ENCODE data around the gene VWA5B1.
"Not testable (repeated sequence)": the region's sequence is repeated elsewhere in the genome, so short reads cannot be mapped to it uniquely, and the experiment has no call there.

The VWA5B1 gene

DNA sequence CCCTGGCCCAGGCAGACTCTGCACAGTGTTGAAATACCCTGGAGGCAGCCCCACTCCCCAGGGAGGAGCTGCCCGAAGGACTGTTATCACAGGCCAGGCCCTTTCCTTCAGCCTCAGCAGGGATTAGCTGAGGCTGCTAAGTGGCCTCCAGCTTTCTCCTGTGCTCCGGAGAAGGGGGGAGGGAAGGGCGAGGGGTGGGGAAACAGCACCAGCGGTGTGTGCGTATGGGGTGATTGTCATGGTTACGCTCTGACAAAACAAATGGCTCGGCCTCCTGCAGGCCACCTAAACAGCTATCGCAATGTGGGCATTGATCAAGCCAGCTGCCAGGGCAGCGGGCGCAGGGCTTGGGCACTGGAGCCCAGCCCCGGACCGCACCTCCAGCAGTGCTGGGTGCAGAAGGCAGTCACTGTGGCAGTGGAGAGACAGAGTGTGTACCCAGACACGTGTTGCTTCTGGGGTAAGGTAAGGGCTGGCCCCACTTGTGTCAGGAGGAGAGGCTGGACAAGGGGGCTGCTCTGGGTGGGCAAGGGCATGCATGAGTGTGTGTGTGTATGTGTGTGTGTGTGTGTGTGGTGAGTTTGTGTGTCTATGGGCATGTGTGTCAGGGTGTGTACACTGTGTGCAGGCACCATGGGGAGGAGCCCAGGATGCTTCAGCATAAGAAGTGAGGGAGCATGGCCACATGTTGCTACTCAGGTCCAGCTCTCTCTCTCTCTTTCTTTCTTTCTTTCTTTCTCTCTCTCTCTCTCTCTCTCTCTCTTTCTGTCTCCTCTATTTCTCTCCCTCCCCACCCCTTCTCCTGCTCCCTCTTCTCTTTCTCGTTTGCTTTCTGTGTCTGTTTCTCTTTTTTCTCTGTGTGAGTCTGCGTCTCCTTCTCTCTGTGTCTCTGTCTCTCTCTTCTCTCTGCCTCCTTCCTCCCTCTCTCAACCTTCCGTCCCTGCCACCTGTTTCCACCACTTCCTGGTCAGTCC is at the start of gene VWA5B1:
TSS of gene VWA5B1 (plus strand) at position 252 of the 974 bp plus-strand sequence. CDS start 19,727 bp downstream, outside the sequence.
- DNase-seq: peak; percentile 45

- no peak for DNase-seq
Measured at GRCh38 chr1:20242890-20243479, 47.7 kb upstream of the VWA5B1 start.

DNA sequence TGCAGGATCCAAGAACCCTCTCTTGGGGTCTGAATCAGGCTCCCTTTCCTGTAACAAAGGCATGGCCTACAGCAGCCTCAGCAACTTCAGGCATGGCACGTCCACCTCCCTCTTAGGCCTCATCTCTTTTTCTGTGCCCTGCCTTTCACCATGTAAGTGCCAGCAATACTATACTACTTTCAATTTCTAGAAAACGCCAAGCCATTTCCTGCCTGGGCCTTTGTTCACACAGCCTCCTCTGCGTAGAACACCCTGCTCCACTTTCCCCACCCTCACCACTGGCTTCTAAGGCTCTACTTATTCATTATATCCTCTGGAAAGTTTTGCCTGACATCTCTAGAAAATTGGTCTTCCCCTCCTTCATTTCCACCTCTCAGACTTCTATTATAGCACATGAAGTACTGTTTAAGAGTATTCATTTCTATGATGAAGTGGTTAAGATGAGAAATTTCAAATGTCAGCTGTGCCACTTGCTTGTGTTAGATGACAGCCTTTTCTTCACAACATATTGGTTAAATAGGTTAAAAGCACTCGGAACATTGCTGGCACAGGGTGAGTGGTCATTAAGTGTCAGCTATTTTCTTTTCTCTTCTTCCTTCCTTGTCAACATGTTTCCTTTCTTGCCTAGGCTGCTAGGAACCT is 41.6 kb upstream of the VWA5B1 start:
- no peak for DNase-seq

GRCh38 chr1:20250340-20250989 is 40.2 kb upstream of the VWA5B1 start:
- DNase-seq: peak; percentile 63

GRCh38 chr1:20252587-20252986 is 38.1 kb upstream of the VWA5B1 start:
- DNase-seq: no peak

DNA sequence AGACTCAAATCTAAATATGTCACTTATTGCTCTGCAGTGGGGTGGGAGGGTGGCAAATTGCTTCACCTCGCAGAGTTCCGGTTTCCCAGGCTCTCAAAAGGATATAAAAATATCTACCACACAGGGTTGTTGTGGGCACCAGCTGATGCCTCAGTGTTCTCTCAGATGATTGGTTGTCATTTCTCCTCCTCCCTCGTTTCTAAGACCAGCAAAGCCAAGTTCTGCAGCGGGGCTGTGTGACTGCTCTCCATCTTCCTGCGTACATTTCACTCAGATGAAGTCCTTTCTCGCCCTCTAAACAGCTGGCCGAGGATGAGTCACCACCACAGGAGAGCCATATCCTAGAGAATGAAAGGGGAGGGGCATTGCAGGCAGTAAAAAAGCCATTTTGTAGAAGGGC is 35.0 kb upstream of the VWA5B1 start:
- peak; percentile 76 for DNase-seq

DNA sequence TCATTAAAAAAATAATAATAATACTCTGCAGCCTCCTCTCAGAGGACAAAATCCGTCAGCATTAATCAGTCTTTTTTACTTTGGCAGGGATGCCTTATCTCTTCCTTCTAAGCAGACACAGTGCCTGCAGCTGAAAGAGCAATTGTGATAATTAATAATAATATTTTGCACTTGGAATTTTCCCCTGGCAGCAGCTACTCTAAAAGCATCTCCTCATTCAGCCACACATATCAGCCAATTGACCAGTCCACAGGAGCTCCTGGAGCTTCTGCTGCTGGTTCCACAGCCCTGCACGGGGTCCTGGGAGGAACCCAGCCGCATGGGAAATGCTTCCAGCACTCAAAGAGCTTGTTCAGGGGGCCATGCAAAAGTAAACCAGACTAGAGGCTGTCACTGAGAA is 31.0 kb upstream of the VWA5B1 start:
- no peak for DNase-seq

- no peak for DNase-seq
Measured at GRCh38 chr1:20261095-20261494, 29.6 kb upstream of the VWA5B1 start.

- no peak for DNase-seq
Measured at GRCh38 chr1:20262810-20263534, 27.7 kb upstream of the VWA5B1 start.

DNA sequence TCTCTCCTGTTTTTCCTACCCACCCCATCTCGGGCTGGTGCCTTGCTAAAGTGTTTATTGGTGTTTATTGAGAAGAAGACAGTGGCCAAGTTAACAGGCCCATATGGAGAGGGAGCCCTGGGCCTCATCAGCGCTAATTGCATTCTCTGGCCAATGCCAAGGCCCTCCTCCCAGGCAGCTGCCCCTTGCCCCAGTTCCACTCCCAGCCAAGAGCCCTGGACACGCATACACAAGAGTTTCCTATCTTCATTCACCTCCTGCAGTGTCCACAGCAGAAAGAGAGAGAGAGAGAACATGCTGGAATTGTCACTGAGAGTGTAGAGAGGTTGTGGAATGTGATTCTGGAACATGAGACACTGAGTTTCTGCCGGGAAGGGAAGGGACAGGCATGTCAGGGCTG is 25.4 kb upstream of the VWA5B1 start:
- DNase-seq: no peak

DNA sequence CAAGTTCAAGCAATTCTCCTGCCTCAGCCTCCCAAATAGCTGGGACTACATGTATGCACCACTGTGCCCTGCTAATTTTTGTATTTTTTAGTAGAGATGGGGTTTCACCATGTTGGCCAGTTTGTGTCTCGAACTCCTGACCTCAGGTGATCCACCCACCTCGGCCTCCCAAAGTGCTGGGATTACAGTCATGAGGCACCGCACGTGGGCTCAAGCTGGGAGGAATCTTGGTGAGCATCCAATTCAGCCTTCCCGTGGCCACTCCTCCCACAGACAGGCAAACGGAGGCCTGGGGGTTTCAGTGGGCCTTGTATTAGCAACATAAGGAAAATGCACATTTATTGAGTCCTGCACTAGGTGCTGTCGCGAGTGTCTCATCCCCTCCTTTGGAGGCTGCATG is 24.5 kb upstream of the VWA5B1 start:
- DNase-seq: no peak

GRCh38 chr1:20266642-20267041 is 24.0 kb upstream of the VWA5B1 start:
- no peak for DNase-seq

DNA sequence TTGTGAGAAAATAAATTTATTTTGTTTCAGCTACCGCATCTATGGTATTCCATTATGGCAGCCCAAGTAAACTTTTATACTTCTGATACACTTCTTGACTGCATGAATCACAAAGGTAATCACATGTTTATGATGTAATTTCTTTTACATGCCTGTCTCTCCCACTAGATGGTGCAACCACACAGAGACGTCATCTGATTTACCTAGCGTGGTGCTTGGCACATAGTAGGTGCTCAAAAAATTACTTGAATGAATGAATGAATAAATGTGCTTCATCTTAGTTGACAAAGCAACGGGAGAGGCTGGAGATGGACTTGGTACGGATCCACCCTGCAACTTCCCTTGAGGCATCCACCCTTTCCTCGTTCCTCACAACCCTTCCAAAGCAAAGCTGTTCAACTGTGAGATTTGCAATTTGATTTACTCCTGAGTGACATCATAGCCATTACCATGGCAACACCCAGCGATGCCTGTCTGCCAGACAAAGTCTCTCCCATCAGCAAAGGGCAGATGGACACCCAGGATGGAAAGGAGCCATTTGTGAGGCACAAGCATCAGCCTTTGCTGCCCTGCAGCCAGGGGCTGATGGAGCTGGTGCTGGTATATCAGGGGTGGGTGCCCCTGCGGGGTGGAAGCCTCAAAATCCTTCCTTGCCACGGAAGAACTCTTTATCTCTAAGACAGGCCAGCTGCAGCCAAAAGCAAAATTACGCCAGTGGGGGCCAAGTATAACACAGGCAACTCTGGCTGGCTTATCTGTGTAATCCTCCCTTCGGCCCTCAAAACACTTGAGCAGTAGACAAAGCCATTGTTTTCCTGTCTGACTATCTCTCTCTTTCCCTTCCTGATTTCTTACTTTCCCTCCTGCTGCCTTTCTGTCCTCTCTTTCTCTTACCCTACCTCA is 18.9 kb upstream of the VWA5B1 start:
- DNase-seq: no peak

DNA sequence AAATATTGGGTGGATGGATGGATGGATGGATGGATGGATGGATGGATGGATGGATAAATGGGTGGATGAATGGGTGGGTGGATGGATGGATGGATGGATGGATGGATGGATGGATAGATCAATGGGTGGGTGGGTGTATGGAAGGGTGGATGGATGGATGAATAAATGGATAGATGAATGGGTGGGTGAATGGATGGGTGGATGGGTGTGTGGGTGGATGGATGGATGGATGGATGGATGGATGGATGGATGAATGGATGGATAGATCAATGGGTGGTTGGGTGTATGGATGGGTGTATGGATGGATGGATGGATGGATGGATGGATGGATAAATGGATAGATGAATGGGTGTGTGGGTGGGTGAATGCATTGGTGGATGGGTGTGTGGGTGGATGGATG is 17.0 kb upstream of the VWA5B1 start:
- not testable (repeated sequence) for DNase-seq

DNA sequence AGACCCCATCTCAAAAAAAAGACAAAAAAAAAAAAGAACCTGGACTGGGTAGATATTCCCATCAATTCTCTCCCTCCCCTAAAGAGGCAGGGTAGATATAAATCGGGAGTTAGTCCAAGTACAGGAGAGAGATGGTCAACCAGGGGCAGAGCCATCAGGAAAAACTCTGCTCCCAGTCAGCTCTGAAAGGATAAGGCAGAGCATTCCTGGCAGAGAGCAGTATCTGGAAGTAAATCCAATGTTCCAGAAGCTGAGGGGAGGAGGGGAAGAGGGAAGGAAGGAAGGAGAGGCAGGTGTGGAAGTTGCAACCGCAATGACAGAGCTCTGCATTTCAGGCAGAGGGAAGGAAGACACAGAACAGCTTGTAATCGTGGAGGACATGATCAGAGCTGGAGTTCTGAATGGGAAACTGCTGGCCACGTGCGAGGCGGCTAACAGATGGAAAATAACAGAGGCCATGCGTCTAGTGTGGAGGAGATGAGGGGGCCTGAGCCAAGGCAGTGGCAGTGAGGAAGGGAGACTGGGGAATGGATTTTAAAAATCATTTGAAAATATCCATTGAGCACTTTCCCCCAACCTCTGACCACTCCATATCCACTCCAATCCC is 15.3 kb upstream of the VWA5B1 start:
- no peak for DNase-seq

DNA sequence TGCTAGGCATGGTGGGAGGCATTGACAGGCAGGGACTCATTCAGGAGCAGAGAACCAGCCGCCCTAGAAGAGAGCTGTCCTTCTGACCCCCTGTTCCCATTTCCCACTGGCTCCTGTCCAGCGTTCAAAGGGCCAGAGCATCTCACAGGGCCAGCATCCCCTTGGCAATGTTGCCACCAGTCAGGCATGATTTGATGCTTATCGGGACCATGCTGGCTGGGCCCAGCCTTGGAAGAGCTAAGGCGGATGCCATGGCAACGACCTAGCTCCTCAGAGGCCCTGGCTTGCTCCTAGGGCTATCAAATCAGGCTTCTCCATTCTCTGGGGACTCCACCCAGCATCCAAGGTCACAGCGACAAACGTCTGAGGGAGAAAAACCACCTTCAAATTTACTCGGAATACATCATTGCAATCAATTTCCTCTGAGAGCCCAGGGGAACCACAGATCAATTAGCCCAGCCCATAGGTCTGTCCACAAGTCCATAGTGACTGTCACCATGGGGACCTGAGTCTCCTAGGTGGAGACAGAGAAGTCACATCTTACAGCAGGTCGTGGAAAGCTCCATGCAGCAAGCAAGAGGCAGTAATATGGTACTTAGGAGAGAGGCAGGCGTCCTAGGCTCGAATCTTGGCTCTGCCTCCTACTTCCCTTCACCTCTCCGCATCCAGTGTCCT is 14.1 kb upstream of the VWA5B1 start:
- no peak for DNase-seq

- DNase-seq: no peak
Measured at GRCh38 chr1:20278692-20279130, 12.0 kb upstream of the VWA5B1 start.

DNA sequence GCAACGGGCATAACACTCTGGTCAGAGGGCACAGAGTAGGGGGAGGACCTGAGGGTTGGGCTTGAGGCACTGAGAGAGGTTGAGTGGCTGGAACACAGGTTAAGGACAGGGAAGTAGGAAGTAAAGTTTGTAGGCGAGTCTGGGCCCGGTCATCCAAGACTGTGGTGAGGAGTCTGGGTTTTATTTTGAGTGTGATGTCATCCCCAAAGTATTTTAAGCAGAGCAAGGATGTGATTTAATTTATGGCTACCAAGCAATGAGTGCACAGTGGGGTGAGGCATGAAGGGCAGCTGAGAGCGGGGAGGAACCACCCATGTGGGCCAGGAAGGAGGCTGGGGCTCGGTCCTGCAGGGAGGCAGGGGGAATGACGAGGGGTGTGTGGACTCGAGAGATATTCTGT is 11.2 kb upstream of the VWA5B1 start:
- DNase-seq: no peak

DNA sequence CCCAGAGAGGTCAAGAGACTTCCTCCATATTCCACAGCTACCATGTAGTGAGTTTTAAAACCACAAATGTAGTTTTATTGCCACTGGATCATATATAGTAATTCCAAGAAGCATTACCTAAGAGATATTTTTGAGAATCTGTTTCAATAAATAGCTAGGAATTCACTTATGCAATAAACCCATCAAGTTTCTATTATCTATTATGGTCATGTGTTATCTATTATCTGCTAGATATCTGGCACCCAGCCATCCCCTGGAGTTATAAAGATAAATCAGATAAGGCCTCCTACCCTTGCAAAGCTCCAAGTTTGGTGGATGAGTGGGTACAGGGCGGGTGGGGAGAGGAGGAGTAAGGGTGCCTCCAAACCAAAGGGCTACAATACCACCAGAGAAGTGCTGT is 10.3 kb upstream of the VWA5B1 start:
- no peak for DNase-seq

- DNase-seq: no peak
Measured at GRCh38 chr1:20280906-20281305, 9.8 kb upstream of the VWA5B1 start.
